ENCODE measurements around the gene TENM3.
A peak's percentile ranks its signal among the peaks of the same experiment; 100 is the strongest.

Gene TENM3

GRCh38 chr4:182749667-182750167 is 506.5 kb downstream of the TENM3 start:
- H3K79me1 ChIP-seq (ENCODE audit: low read depth, low read length), result no peaks in the 10 kb centered on the region
- no peak overlapping the region for H2BK120ac ChIP-seq (ENCODE audit: low read depth, low read length)
- peaks cover 4 to 16% of the 10 kb centered on the region in 2 donors for H3K4me1 ChIP-seq (ENCODE audit: control insufficient read depth in 2 of 2, insufficient read depth in 1 of 2, low read depth in 1 of 2, low read length in 2 of 2)
- no peaks in the 10 kb centered on the region for H3K27me3 ChIP-seq (ENCODE audit: control insufficient read depth in 3 of 3, insufficient read depth in 3 of 3, low read depth in 1 of 3, low read length in 3 of 3)
- no peak for DNase-seq (ENCODE audit: low spot score)
- H3K27ac ChIP-seq (replicated peaks; ENCODE audit: low read length), result no peak overlapping the region
- H2BK5ac ChIP-seq (ENCODE audit: low read length), result no peak overlapping the region
- no peak overlapping the region for H3K23ac ChIP-seq (ENCODE audit: low read depth, low read length, poor library complexity)
- H3K18ac ChIP-seq (ENCODE audit: low read length), result no peak overlapping the region
- peaks cover 8 to 76% of the 10 kb centered on the region in 2 donors for H3K36me3 ChIP-seq (replicated peaks in 1 of 2; ENCODE audit: control insufficient read depth in 2 of 2, insufficient read depth in 2 of 2, low read length in 2 of 2)
- no peak overlapping the region for H3K9ac ChIP-seq (ENCODE audit: low read depth, low read length, poor library complexity)
- no peak overlapping the region for H2AK5ac ChIP-seq (ENCODE audit: low read depth, low read length)
- H2AFZ ChIP-seq (ENCODE audit: low read length), result no peak overlapping the region
- no peak overlapping the region for H3K4me2 ChIP-seq (ENCODE audit: insufficient read depth, low read length, poor library complexity, severe bottlenecking)
- H3K4ac ChIP-seq (ENCODE audit: low read length), result no peak overlapping the region
- H3K4me3 ChIP-seq (ENCODE audit: low read length in 2 of 2), result no peak overlapping the region
- no peak overlapping the region for H2BK15ac ChIP-seq (ENCODE audit: low read length)
- no peak overlapping the region for H4K8ac ChIP-seq (ENCODE audit: low read depth, low read length)
- H2BK12ac ChIP-seq (ENCODE audit: low read length), result no peak overlapping the region
- no peak overlapping the region for H4K91ac ChIP-seq (ENCODE audit: low read depth, low read length, poor library complexity)
- no peak overlapping the region for H3K14ac ChIP-seq (ENCODE audit: low read length)
- WGBS, 2 donors (ENCODE audit: extremely low coverage in 2 of 2, insufficient read length in 2 of 2, insufficient replicate concordance in 1 of 2), result no CpG with 5 or more reads among the region's 1 CpG
- H3K9me3 ChIP-seq (replicated peaks in 1 of 2; ENCODE audit: control insufficient read depth in 2 of 2, insufficient read depth in 1 of 2, low read depth in 1 of 2, low read length in 2 of 2), result peaks cover 0 to 33% of the 10 kb centered on the region in 2 donors

- H3K18ac ChIP-seq (ENCODE audit: low read length), result no peak overlapping the region
- no peak for DNase-seq (ENCODE audit: low spot score)
- H3K27ac ChIP-seq (replicated peaks; ENCODE audit: low read length), result peak overlapping the region; percentile 55
- no peak overlapping the region for H2BK12ac ChIP-seq (ENCODE audit: low read length)
- H3K9me3 ChIP-seq (replicated peaks in 1 of 2; ENCODE audit: control insufficient read depth in 2 of 2, insufficient read depth in 1 of 2, low read depth in 1 of 2, low read length in 2 of 2), result peaks cover 2 to 23% of the 10 kb centered on the region in 2 donors
- no peak overlapping the region for H4K91ac ChIP-seq (ENCODE audit: low read depth, low read length, poor library complexity)
- no peak overlapping the region for H2BK15ac ChIP-seq (ENCODE audit: low read length)
- H2AK5ac ChIP-seq (ENCODE audit: low read depth, low read length), result no peak overlapping the region
- no peaks in the 10 kb centered on the region for H3K27me3 ChIP-seq (ENCODE audit: control insufficient read depth in 3 of 3, insufficient read depth in 3 of 3, low read depth in 1 of 3, low read length in 3 of 3)
- no CpG with 5 or more reads among the region's 2 CpGs for WGBS, 2 donors (ENCODE audit: extremely low coverage in 2 of 2, insufficient read length in 2 of 2, insufficient replicate concordance in 1 of 2)
- peaks cover 10 to 72% of the 10 kb centered on the region in 2 donors for H3K36me3 ChIP-seq (replicated peaks in 1 of 2; ENCODE audit: control insufficient read depth in 2 of 2, insufficient read depth in 2 of 2, low read length in 2 of 2)
- H2BK5ac ChIP-seq (ENCODE audit: low read length), result no peak overlapping the region
- no peak overlapping the region for H3K4ac ChIP-seq (ENCODE audit: low read length)
- H2BK120ac ChIP-seq (ENCODE audit: low read depth, low read length), result no peak overlapping the region
- no peak overlapping the region for H4K8ac ChIP-seq (ENCODE audit: low read depth, low read length)
- H3K23ac ChIP-seq (ENCODE audit: low read depth, low read length, poor library complexity), result no peak overlapping the region
- H3K79me1 ChIP-seq (ENCODE audit: low read depth, low read length), result no peaks in the 10 kb centered on the region
- peaks cover 4 to 16% of the 10 kb centered on the region in 2 donors for H3K4me1 ChIP-seq (ENCODE audit: control insufficient read depth in 2 of 2, insufficient read depth in 1 of 2, low read depth in 1 of 2, low read length in 2 of 2)
- H3K4me3 ChIP-seq (ENCODE audit: low read length in 2 of 2), result no peak overlapping the region
- H3K14ac ChIP-seq (ENCODE audit: low read length), result no peak overlapping the region
- no peak overlapping the region for H3K4me2 ChIP-seq (ENCODE audit: insufficient read depth, low read length, poor library complexity, severe bottlenecking)
- no peak overlapping the region for H3K9ac ChIP-seq (ENCODE audit: low read depth, low read length, poor library complexity)
- no peak overlapping the region for H2AFZ ChIP-seq (ENCODE audit: low read length)
These were observed 509.1 kb downstream of the TENM3 start for GRCh38 chr4:182752158-182752910.

- no peak for DNase-seq (ENCODE audit: low spot score)
- no peak overlapping the region for H2AFZ ChIP-seq (ENCODE audit: low read length)
- H2BK12ac ChIP-seq (ENCODE audit: low read length), result no peak overlapping the region
- no peak overlapping the region for H2BK15ac ChIP-seq (ENCODE audit: low read length)
- peaks cover 10 to 49% of the 10 kb centered on the region in 2 donors for H3K36me3 ChIP-seq (replicated peaks in 1 of 2; ENCODE audit: control insufficient read depth in 2 of 2, insufficient read depth in 2 of 2, low read length in 2 of 2)
- no peak overlapping the region for H4K91ac ChIP-seq (ENCODE audit: low read depth, low read length, poor library complexity)
- H2AK5ac ChIP-seq (ENCODE audit: low read depth, low read length), result no peak overlapping the region
- H4K8ac ChIP-seq (ENCODE audit: low read depth, low read length), result no peak overlapping the region
- no peak overlapping the region for H3K4ac ChIP-seq (ENCODE audit: low read length)
- no peak overlapping the region for H3K14ac ChIP-seq (ENCODE audit: low read length)
- no peak overlapping the region for H3K4me2 ChIP-seq (ENCODE audit: insufficient read depth, low read length, poor library complexity, severe bottlenecking)
- H3K79me1 ChIP-seq (ENCODE audit: low read depth, low read length), result no peaks in the 10 kb centered on the region
- H3K4me3 ChIP-seq (ENCODE audit: low read length in 2 of 2), result no peak overlapping the region
- no CpG with 5 or more reads among the region's 5 CpGs for WGBS, 2 donors (ENCODE audit: extremely low coverage in 2 of 2, insufficient read length in 2 of 2, insufficient replicate concordance in 1 of 2)
- H3K27ac ChIP-seq (replicated peaks; ENCODE audit: low read length), result no peak overlapping the region
- H3K9me3 ChIP-seq (replicated peaks in 1 of 2; ENCODE audit: control insufficient read depth in 2 of 2, insufficient read depth in 1 of 2, low read depth in 1 of 2, low read length in 2 of 2), result peaks cover 2 to 23% of the 10 kb centered on the region in 2 donors
- no peak overlapping the region for H2BK120ac ChIP-seq (ENCODE audit: low read depth, low read length)
- no peak overlapping the region for H2BK5ac ChIP-seq (ENCODE audit: low read length)
- no peak overlapping the region for H3K18ac ChIP-seq (ENCODE audit: low read length)
- no peak overlapping the region for H3K9ac ChIP-seq (ENCODE audit: low read depth, low read length, poor library complexity)
- no peaks in the 10 kb centered on the region for H3K27me3 ChIP-seq (ENCODE audit: control insufficient read depth in 3 of 3, insufficient read depth in 3 of 3, low read depth in 1 of 3, low read length in 3 of 3)
- H3K4me1 ChIP-seq (ENCODE audit: control insufficient read depth in 2 of 2, insufficient read depth in 1 of 2, low read depth in 1 of 2, low read length in 2 of 2), result peaks cover 10 to 26% of the 10 kb centered on the region in 2 donors
- H3K23ac ChIP-seq (ENCODE audit: low read depth, low read length, poor library complexity), result no peak overlapping the region
These were observed 511.7 kb downstream of the TENM3 start for GRCh38 chr4:182754895-182755294.

- Histone ChIP-seq H2BK12ac (ENCODE audit: low read length) (no peak overlapping the region), H3K18ac (ENCODE audit: low read length) (no peak overlapping the region), H3K27ac (replicated peaks; ENCODE audit: low read length) (no peak overlapping the region), H4K8ac (ENCODE audit: low read depth, low read length) (no peak overlapping the region), H2BK5ac (ENCODE audit: low read length) (no peak overlapping the region), H3K27me3 (ENCODE audit: control insufficient read depth in 3 of 3, insufficient read depth in 3 of 3, low read depth in 1 of 3, low read length in 3 of 3) (no peaks in the 10 kb centered on the region), H3K79me1 (ENCODE audit: low read depth, low read length) (no peaks in the 10 kb centered on the region), H3K4me2 (ENCODE audit: insufficient read depth, low read length, poor library complexity, severe bottlenecking) (no peak overlapping the region), H3K36me3 (replicated peaks in 1 of 2; ENCODE audit: control insufficient read depth in 2 of 2, insufficient read depth in 2 of 2, low read length in 2 of 2) (peaks cover 10 to 39% of the 10 kb centered on the region in 2 donors), H3K9ac (ENCODE audit: low read depth, low read length, poor library complexity) (no peak overlapping the region), H2BK120ac (ENCODE audit: low read depth, low read length) (no peak overlapping the region), H2BK15ac (ENCODE audit: low read length) (no peak overlapping the region), H3K4ac (ENCODE audit: low read length) (no peak overlapping the region), H2AFZ (ENCODE audit: low read length) (no peak overlapping the region), H3K4me1 (ENCODE audit: control insufficient read depth in 2 of 2, insufficient read depth in 1 of 2, low read depth in 1 of 2, low read length in 2 of 2) (peaks cover 8 to 28% of the 10 kb centered on the region in 2 donors), H3K14ac (ENCODE audit: low read length) (no peak overlapping the region), H3K9me3 (replicated peaks in 1 of 2; ENCODE audit: control insufficient read depth in 2 of 2, insufficient read depth in 1 of 2, low read depth in 1 of 2, low read length in 2 of 2) (peaks cover 2 to 23% of the 10 kb centered on the region in 2 donors), H4K91ac (ENCODE audit: low read depth, low read length, poor library complexity) (no peak overlapping the region), H3K4me3 (ENCODE audit: low read length in 2 of 2) (no peak overlapping the region), H2AK5ac (ENCODE audit: low read depth, low read length) (no peak overlapping the region), H3K23ac (ENCODE audit: low read depth, low read length, poor library complexity) (no peak overlapping the region)
- no peak for DNase-seq (ENCODE audit: low spot score)
- WGBS, 2 donors (ENCODE audit: extremely low coverage in 2 of 2, insufficient read length in 2 of 2, insufficient replicate concordance in 1 of 2), result no CpG with 5 or more reads among the region's 6 CpGs
These were observed 513.0 kb downstream of the TENM3 start for GRCh38 chr4:182756161-182756690.

All from neuronal stem cell (in vitro differentiated cells).